PC-9 (cell line): ENCODE data around the gene TRMT2B.

ENCODE experiments used
- EZH2 ChIP-seq: fragments of 200-600 bp; sonication (generic); IDR thresholded peaks from 2 replicates; pipeline ENCODE4 v1.8.0; 2017; ENCODE audit warnings: antibody characterized with exemption, low read depth
- TF ChIP-seq, protein P1 (sequence below): fragments of 200-600 bp; sonication (generic); conservative IDR thresholded peaks from 2 replicates; pipeline ENCODE4 v1.6.1; 2017; ENCODE audit warnings: mixed run types, antibody characterized with exemption, mild to moderate bottlenecking, moderate library complexity

DNA sequence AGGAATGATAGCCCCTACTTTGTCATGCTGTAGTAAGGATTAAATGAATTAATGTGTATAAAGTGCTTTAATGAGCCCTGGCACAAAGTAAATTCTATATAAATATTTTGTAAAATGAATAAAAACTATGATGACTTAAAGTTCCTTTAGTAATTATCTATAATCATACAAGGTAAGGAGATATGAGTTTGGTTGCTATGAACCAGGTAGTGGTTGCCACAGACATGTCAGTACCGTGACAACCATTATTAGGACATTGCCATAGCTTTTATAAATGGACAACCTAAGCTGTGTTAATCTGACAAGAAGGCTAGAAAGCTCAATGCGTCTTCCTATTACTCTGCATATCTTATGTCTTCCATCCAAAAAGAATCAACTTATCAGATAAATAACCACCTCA lies 82.5 kb downstream of the TRMT2B start, which contains the start of gene ARL13A:
- TF ChIP-seq, protein P1, sequence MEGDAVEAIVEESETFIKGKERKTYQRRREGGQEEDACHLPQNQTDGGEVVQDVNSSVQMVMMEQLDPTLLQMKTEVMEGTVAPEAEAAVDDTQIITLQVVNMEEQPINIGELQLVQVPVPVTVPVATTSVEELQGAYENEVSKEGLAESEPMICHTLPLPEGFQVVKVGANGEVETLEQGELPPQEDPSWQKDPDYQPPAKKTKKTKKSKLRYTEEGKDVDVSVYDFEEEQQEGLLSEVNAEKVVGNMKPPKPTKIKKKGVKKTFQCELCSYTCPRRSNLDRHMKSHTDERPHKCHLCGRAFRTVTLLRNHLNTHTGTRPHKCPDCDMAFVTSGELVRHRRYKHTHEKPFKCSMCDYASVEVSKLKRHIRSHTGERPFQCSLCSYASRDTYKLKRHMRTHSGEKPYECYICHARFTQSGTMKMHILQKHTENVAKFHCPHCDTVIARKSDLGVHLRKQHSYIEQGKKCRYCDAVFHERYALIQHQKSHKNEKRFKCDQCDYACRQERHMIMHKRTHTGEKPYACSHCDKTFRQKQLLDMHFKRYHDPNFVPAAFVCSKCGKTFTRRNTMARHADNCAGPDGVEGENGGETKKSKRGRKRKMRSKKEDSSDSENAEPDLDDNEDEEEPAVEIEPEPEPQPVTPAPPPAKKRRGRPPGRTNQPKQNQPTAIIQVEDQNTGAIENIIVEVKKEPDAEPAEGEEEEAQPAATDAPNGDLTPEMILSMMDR, result no peak
- no peak for TF ChIP-seq EZH2
